Bronchial epithelial cell (primary cell): Measurements from ENCODE around the gene TBC1D10A. TPM values are rescaled to one million over a fixed set of nuclear protein-coding genes. Genes with fewer than 3 reads are reported as not detected.

Source experiments
- DNase-seq: peaks from one replicate; pipeline ENCODE4 v3.0.0-alpha.2; 2010; ENCODE audit warnings: low read depth
- FAIRE-seq: peaks from 2 replicates; lab custom pipeline; 2011; peaks lifted over from hg19 to GRCh38; lab: Jason Lieb, UNC
- H3K27me3 ChIP-seq: 2 replicates; pipeline ENCODE4 v1.5.1; 2011; ENCODE audit warnings: low read length; ENCODE audit not compliant: control insufficient read depth, insufficient read depth
- H3K36me3 ChIP-seq: 2 replicates; pipeline ENCODE4 v1.5.1; 2011; ENCODE audit warnings: low read length; ENCODE audit not compliant: control insufficient read depth, insufficient read depth
- H3K4me3 ChIP-seq: 2 replicates; pipeline ENCODE4 v1.5.1; 2011; ENCODE audit warnings: mild to moderate bottlenecking, low read depth, low read length, control low read depth
- CTCF ChIP-seq: IDR thresholded peaks from 2 replicates; pipeline ENCODE4 v1.5.1; 2011; ENCODE audit warnings: mild to moderate bottlenecking, moderate library complexity, low read length, control low read depth, inconsistent platforms; ENCODE audit not compliant: insufficient read depth, severe bottlenecking
- total RNA-seq: library from RNA; depleted of rRNA; stranded (reverse); fragments of >200 nt; gene quantifications from 2 replicates; pipeline ENCODE4 v1.2.1, GENCODE V29; 2014

TBC1D10A gene
- total RNA-seq, 1 donor from 2014 or later, result 6.6 TPM

GRCh38 chr22:30262917-30263741 lies 63.6 kb downstream of the TBC1D10A start:
- no peaks in the 10 kb centered on the region for H3K36me3 ChIP-seq
- DNase-seq (peak; percentile 32), FAIRE-seq (no peak)
- H3K27me3 ChIP-seq, result peaks cover 2% of the 10 kb centered on the region
- no peak overlapping the region for H3K4me3 ChIP-seq
- peak; percentile 84 for TF ChIP-seq CTCF

- TF ChIP-seq CTCF, result no peak
- DNase-seq (peak; percentile 71), FAIRE-seq (peak; percentile 66)
- H3K4me3 ChIP-seq, result no peak overlapping the region
- no peaks in the 10 kb centered on the region for H3K36me3 ChIP-seq
- H3K27me3 ChIP-seq, result no peaks in the 10 kb centered on the region
These were observed 64.6 kb downstream of the TBC1D10A start for GRCh38 chr22:30262112-30262511.

GRCh38 chr22:30261134-30261533 lies 65.6 kb downstream of the TBC1D10A start:
- H3K27me3 ChIP-seq, result no peaks in the 10 kb centered on the region
- no peak overlapping the region for H3K4me3 ChIP-seq
- DNase-seq (no peak), FAIRE-seq (no peak)
- no peak for TF ChIP-seq CTCF
- H3K36me3 ChIP-seq, result no peaks in the 10 kb centered on the region

- Histone ChIP-seq H3K36me3 (no peaks in the 10 kb centered on the region), H3K27me3 (no peaks in the 10 kb centered on the region), H3K4me3 (no peak overlapping the region)
- DNase-seq (no peak), FAIRE-seq (no peak)
- no peak for TF ChIP-seq CTCF
These were observed 66.1 kb downstream of the TBC1D10A start for GRCh38 chr22:30260682-30261081.

- Histone ChIP-seq H3K27me3 (no peaks in the 10 kb centered on the region), H3K4me3 (no peak overlapping the region), H3K36me3 (no peaks in the 10 kb centered on the region)
- FAIRE-seq, result no peak
- DNase-seq, result no peak
- TF ChIP-seq CTCF, result no peak
These were observed 66.5 kb downstream of the TBC1D10A start for GRCh38 chr22:30260276-30260675.
